Activated CD8-positive, alpha-beta T cell treated with anti-CD3 and anti-CD28 coated beads, Interleukin-2, amount 10 ng/mL, durations not matched to agents 7 days and 5 days (primary cell): ENCODE measurements around the gene SMPD1. TPM values are rescaled to one million over a fixed set of nuclear protein-coding genes. Genes with fewer than 3 reads are reported as not detected.
A peak's percentile ranks its signal among the peaks of the same experiment; 100 is the strongest.
"Not testable (repeated sequence)": the region's sequence is repeated elsewhere in the genome, so short reads cannot be mapped to it uniquely, and the experiment has no call there.

Experiments
- ATAC-seq: fragments of 150-1000 bp; cut with Tn5 transposase; one replicate; pipeline ENCODE4 v1.10.0; 2021; ENCODE audit warnings: moderate library complexity
- CTCF ChIA-PET: fragments of 350-600 bp; sonication (Branson Sonifier 250); formaldehyde crosslinking; loops from one replicate; lab custom pipeline; 2021; ENCODE audit warnings: antibody characterized with exemption; lab: Charles Lee
- POLR2A ChIA-PET: fragments of 350-600 bp; sonication (Branson Sonifier 250); formaldehyde crosslinking; loops from one replicate; lab custom pipeline; 2021; ENCODE audit warnings: antibody characterized with exemption; lab: Charles Lee
- DNase-seq: peaks from one replicate; pipeline ENCODE4 v3.0.0-alpha.2; 2020
- H3K27ac Mint-ChIP-seq: one replicate; pipeline ENCODE4 v1.8.0; 2021; ENCODE audit warnings: mild to moderate bottlenecking, mixed read lengths
- H3K27me3 Mint-ChIP-seq: one replicate; pipeline ENCODE4 v1.8.0; 2021; ENCODE audit warnings: low read depth, mixed read lengths
- H3K36me3 Mint-ChIP-seq: one replicate; pipeline ENCODE4 v1.8.0; 2021; ENCODE audit warnings: low read depth, mixed read lengths
- H3K4me1 Mint-ChIP-seq: one replicate; pipeline ENCODE4 v1.8.0; 2021; ENCODE audit warnings: low read depth, mixed read lengths
- H3K4me3 Mint-ChIP-seq: one replicate; pipeline ENCODE4 v1.8.0; 2021; ENCODE audit warnings: mild to moderate bottlenecking, mixed read lengths
- H3K9me3 Mint-ChIP-seq: one replicate; pipeline ENCODE4 v1.8.0; 2022; ENCODE audit warnings: mixed read lengths; ENCODE audit not compliant: insufficient read depth
- total RNA-seq, 2 experiments: library from RNA; stranded (reverse); gene quantifications; one replicate each; pipeline ENCODE4 v1.2.3, GENCODE V29; 2021

The SMPD1 gene
- total RNA-seq, 2 experiments from 2014 or later = 35.5 to 37.1 TPM

DNA sequence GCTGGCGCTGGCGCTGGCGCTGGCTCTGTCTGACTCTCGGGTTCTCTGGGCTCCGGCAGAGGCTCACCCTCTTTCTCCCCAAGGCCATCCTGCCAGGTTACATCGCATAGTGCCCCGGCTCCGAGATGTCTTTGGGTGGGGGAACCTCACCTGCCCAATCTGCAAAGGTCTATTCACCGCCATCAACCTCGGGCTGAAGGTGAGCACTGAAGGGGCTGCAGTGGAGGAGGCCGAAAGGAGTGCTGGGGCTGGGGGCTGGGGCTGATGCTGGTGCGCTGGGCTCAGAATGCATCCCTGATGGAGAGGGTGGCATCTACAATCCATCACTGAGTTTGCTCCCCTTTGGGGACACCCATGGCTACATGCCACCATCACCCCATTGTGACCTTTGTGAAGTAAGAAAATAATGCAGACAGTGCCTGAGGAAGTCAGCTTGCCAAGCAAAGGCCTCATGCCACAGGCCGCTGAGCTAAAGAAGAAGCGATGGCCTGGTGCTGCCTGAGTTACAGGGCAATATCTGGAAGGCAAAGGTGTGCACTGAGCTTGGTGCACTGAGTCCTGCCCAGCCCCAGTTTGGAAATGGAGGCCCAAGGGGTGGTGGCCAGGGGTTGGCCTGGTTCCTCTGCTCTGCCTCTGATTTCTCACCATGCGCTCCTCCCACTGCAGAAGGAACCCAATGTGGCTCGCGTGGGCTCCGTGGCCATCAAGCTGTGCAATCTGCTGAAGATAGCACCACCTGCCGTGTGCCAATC is 620 bp downstream of the SMPD1 start:
- peaks cover 34% of the 10 kb centered on the region for H3K36me3 Mint-ChIP-seq
- peaks cover 49% of the 10 kb centered on the region for H3K4me1 Mint-ChIP-seq
- ATAC-seq (no peak), DNase-seq (peak; percentile 34)
- H3K9me3 Mint-ChIP-seq = no peaks in the 10 kb centered on the region
- ChIA-PET POLR2A (interaction anchor here (0.7 to 2.9 kb wide), 8 partner anchors 10 to 221 kb away, joined by 3 to 55 read pairs (median 6); partner anchors contain the start of genes APBB1, ARFIP2, TAF10 and TIMM10B), CTCF (interaction anchor here (0.7 to 6.3 kb wide), 13 partner anchors 9 to 115 kb away, joined by 3 to 92 read pairs (median 4); partner anchors contain the start of gene APBB1)
- H3K27ac Mint-ChIP-seq = peak overlapping the region; percentile 85
- peak overlapping the region; percentile 89 for H3K4me3 Mint-ChIP-seq
- H3K27me3 Mint-ChIP-seq = peaks cover 2% of the 10 kb centered on the region

GRCh38 chr11:6391537-6392134 is 1.4 kb downstream of the SMPD1 start:
- Mint-ChIP-seq H3K27ac (peak overlapping the region; percentile 85), H3K36me3 (peaks cover 40% of the 10 kb centered on the region), H3K4me3 (peak overlapping the region; percentile 89), H3K4me1 (peaks cover 46% of the 10 kb centered on the region), H3K9me3 (no peaks in the 10 kb centered on the region), H3K27me3 (peaks cover 2% of the 10 kb centered on the region)
- ChIA-PET POLR2A (interaction anchor here (0.7 to 2.9 kb wide), 5 partner anchors 10 to 90 kb away, joined by 3 to 55 read pairs (median 4); partner anchors contain the start of gene TIMM10B), CTCF (interaction anchor here (0.7 to 6.3 kb wide), 5 partner anchors 11 to 52 kb away, joined by 3 to 92 read pairs (median 11); no protein-coding TSS in a partner anchor)
- DNase-seq (no peak), ATAC-seq (no peak)

- peaks cover 40% of the 10 kb centered on the region for H3K36me3 Mint-ChIP-seq
- H3K9me3 Mint-ChIP-seq, H3K27me3 Mint-ChIP-seq, ATAC-seq, DNase-seq: not testable (repeated sequence)
- peaks cover 46% of the 10 kb centered on the region for H3K4me1 Mint-ChIP-seq
- H3K4me3 Mint-ChIP-seq = peak overlapping the region; percentile 89
- peak overlapping the region; percentile 49 for H3K27ac Mint-ChIP-seq
- ChIA-PET POLR2A (interaction anchor here (0.6 to 1.6 kb wide), 5 partner anchors 9 to 24 kb away, joined by 3 to 6 read pairs (median 4); no protein-coding TSS in a partner anchor), CTCF (interaction anchor here (1.4 to 6.3 kb wide), 3 partner anchors 10 to 51 kb away, joined by 4 to 92 read pairs (median 5); no protein-coding TSS in a partner anchor)
These were observed 2.0 kb downstream of the SMPD1 start for GRCh38 chr11:6392251-6392650.

GRCh38 chr11:6393989-6394670 is 3.9 kb downstream of the SMPD1 start:
- Mint-ChIP-seq H3K27ac (peak overlapping the region; percentile 28), H3K27me3 (no peaks in the 10 kb centered on the region), H3K4me1 (peaks cover 33% of the 10 kb centered on the region), H3K9me3 (no peaks in the 10 kb centered on the region), H3K4me3 (no peak overlapping the region), H3K36me3 (peaks cover 53% of the 10 kb centered on the region)
- ChIA-PET POLR2A (interaction anchor here (0.8 kb wide), 1 partner anchor 23 kb away, joined by 3 read pairs; no protein-coding TSS in a partner anchor), CTCF (interaction anchor here (0.6 to 0.9 kb wide), 2 partner anchors 11 to 15 kb away, joined by 3 to 4 read pairs; no protein-coding TSS in a partner anchor)
- no peak for ATAC-seq
- DNase-seq = no peak

DNA sequence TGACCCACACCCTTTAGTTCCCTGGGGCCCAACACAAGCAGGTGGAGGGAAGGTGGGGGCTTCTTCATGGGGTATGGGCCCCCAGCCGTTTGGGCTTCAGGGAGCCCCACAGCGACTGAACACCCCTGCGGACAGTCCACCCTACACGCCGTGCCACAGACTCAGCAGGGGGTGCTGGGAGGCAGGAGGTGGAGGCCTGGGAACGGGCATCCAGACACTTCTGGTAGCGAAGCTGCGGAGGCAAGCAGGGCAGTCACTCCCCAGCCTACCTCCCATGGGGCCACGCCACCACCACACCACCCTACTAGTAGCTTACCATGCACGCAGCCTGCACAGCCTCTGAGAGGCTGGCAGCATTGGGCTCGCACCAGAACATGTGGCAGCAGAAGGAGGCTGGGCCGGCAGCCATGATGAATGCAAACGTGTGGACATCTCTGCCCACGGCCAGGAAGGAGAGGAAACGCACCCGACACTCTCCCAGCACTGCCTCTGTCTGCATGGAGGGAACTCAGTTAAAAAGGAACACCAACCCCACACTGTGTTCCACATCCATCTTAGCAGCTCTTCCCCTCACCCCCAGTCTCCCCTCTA is 5.3 kb downstream of the SMPD1 start:
- ChIA-PET CTCF (no interaction called here), POLR2A (no interaction called here)
- H3K36me3 Mint-ChIP-seq = peaks cover 64% of the 10 kb centered on the region
- DNase-seq (no peak), ATAC-seq (no peak)
- no peaks in the 10 kb centered on the region for H3K9me3 Mint-ChIP-seq
- no peak overlapping the region for H3K27ac Mint-ChIP-seq
- H3K4me1 Mint-ChIP-seq = peaks cover 25% of the 10 kb centered on the region
- H3K4me3 Mint-ChIP-seq = no peak overlapping the region
- H3K27me3 Mint-ChIP-seq = no peaks in the 10 kb centered on the region

- ChIA-PET POLR2A (no interaction called here), CTCF (interaction anchor here (1.0 to 1.1 kb wide), 2 partner anchors 14 to 18 kb away, joined by 3 to 5 read pairs; no protein-coding TSS in a partner anchor)
- Mint-ChIP-seq H3K36me3 (peaks cover 59% of the 10 kb centered on the region), H3K27me3 (no peaks in the 10 kb centered on the region), H3K4me1 (peaks cover 27% of the 10 kb centered on the region), H3K9me3 (no peaks in the 10 kb centered on the region), H3K27ac (no peak overlapping the region), H3K4me3 (no peak overlapping the region)
- DNase-seq (no peak), ATAC-seq (no peak)
These were observed 6.9 kb downstream of the SMPD1 start for GRCh38 chr11:6397156-6397555.

DNA sequence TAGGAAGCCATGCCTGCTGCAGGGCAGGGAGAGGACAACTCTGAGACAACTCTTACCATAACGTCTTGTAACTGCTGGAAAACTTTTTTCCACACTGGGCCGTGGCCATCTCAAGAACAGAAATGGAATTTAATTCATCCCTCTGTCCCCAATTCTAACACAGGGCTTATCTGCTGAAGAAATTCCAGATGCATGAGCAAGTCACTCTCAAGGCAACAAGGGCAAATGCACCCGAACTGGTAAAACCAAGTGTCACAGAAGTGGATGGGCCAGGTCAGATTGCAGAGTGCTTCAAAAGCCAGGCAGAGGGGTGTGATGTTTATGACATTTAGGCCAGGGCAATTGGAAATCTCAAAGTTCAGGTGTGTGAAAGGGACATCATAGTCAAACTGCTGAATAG is 7.4 kb downstream of the SMPD1 start:
- H3K27ac Mint-ChIP-seq = peak overlapping the region; percentile 56
- H3K27me3 Mint-ChIP-seq = no peaks in the 10 kb centered on the region
- no peak for ATAC-seq
- POLR2A ChIA-PET = no interaction called here
- CTCF ChIA-PET = interaction anchor here (1.0 to 1.1 kb wide), 2 partner anchors 15 to 19 kb away, joined by 3 to 5 read pairs; no protein-coding TSS in a partner anchor
- H3K4me3 Mint-ChIP-seq = no peak overlapping the region
- H3K4me1 Mint-ChIP-seq = peaks cover 31% of the 10 kb centered on the region
- no peaks in the 10 kb centered on the region for H3K9me3 Mint-ChIP-seq
- no peak for DNase-seq
- peaks cover 62% of the 10 kb centered on the region for H3K36me3 Mint-ChIP-seq

- ATAC-seq (no peak), DNase-seq (no peak)
- H3K4me3 Mint-ChIP-seq = no peak overlapping the region
- ChIA-PET POLR2A (interaction anchor here (0.7 to 6.2 kb wide), 4 partner anchors 9 to 22 kb away, joined by 4 to 55 read pairs (median 22); partner anchors contain the start of genes APBB1 and SMPD1), CTCF (interaction anchor here (1.0 to 5.4 kb wide), 9 partner anchors 8 to 105 kb away, joined by 3 to 45 read pairs (median 7); partner anchors contain the start of gene SMPD1)
- no peaks in the 10 kb centered on the region for H3K27me3 Mint-ChIP-seq
- H3K27ac Mint-ChIP-seq = peak overlapping the region; percentile 68
- no peaks in the 10 kb centered on the region for H3K9me3 Mint-ChIP-seq
- H3K4me1 Mint-ChIP-seq = peaks cover 49% of the 10 kb centered on the region
- peaks cover 53% of the 10 kb centered on the region for H3K36me3 Mint-ChIP-seq
These were observed 10.4 kb downstream of the SMPD1 start for GRCh38 chr11:6400431-6401345.

- Mint-ChIP-seq H3K4me1 (peaks cover 56% of the 10 kb centered on the region), H3K27ac (peak overlapping the region; percentile 98), H3K27me3 (no peaks in the 10 kb centered on the region), H3K36me3 (peaks cover 52% of the 10 kb centered on the region), H3K4me3 (no peak overlapping the region), H3K9me3 (no peaks in the 10 kb centered on the region)
- CTCF ChIA-PET = interaction anchor here (1.2 to 5.4 kb wide), 8 partner anchors 9 to 104 kb away, joined by 3 to 45 read pairs (median 14); partner anchors contain the start of gene APBB1
- ATAC-seq (no peak), DNase-seq (no peak)
- POLR2A ChIA-PET = interaction anchor here (0.6 to 6.2 kb wide), 7 partner anchors 9 to 220 kb away, joined by 4 to 55 read pairs (median 17); partner anchors contain the start of genes APBB1, ARFIP2, SMPD1 and TIMM10B
These were observed 11.2 kb downstream of the SMPD1 start for GRCh38 chr11:6401464-6401863.

- H3K4me1 Mint-ChIP-seq = peaks cover 62% of the 10 kb centered on the region
- peak overlapping the region; percentile 98 for H3K27ac Mint-ChIP-seq
- CTCF ChIA-PET = interaction anchor here (1.2 to 5.4 kb wide), 11 partner anchors 9 to 129 kb away, joined by 4 to 45 read pairs (median 11); partner anchors contain the start of genes APBB1 and SMPD1
- DNase-seq (peak; percentile 52), ATAC-seq (peak; percentile 44)
- no peaks in the 10 kb centered on the region for H3K27me3 Mint-ChIP-seq
- POLR2A ChIA-PET = interaction anchor here (0.6 to 6.2 kb wide), 9 partner anchors 9 to 219 kb away, joined by 3 to 55 read pairs (median 16); partner anchors contain the start of genes APBB1, ARFIP2, SMPD1 and TIMM10B
- peaks cover 54% of the 10 kb centered on the region for H3K36me3 Mint-ChIP-seq
- peak overlapping the region; percentile 81 for H3K4me3 Mint-ChIP-seq
- H3K9me3 Mint-ChIP-seq = no peaks in the 10 kb centered on the region
These were observed 11.8 kb downstream of the SMPD1 start for GRCh38 chr11:6402061-6402470.
